Hepatocyte (in vitro differentiated cells): ENCODE results near the gene PLA1A.

Experiments used
- EZH2 ChIP-seq: fragments of 200-600 bp; sonication (generic); IDR thresholded peaks from 2 replicates; pipeline ENCODE4 v1.6.1; 2016; ENCODE audit warnings: antibody characterized with exemption, mild to moderate bottlenecking, borderline replicate concordance
- TF ChIP-seq, protein P1 (sequence below): fragments of 200-600 bp; sonication (generic); IDR thresholded peaks from 2 replicates; pipeline ENCODE4 v1.5.1; 2016; ENCODE audit warnings: antibody characterized with exemption, mild to moderate bottlenecking; ENCODE audit not compliant: poor library complexity

DNA sequence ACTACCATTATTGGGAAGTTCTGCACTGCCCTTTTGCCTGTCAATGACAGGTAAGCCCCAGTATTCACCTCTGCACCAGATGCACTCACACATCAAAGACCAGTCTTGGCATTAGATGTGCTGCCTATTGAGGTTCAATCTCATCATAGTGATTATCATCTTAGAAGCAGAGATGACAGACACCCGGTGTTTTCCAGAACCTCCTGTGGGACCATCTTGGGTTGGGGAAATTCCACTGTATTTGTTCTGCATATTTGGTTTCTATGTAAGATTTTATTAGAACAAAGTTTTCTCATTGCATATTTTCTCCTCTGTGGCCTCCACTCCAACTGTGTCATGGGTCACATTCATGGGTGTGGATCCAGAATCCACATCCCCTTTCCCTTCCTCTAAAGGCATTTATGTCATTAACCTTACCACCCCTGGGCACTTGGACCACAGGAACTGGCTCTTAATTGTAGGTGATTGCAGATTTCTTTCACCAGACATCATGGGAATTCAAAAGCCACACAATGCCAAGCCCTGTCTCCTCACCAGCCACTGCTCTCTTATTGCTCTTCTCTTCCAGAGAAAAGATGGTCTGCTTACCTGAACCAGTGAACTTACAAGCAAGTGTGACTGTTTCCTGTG lies 31.2 kb downstream of the PLA1A start:
- TF ChIP-seq, protein P1, sequence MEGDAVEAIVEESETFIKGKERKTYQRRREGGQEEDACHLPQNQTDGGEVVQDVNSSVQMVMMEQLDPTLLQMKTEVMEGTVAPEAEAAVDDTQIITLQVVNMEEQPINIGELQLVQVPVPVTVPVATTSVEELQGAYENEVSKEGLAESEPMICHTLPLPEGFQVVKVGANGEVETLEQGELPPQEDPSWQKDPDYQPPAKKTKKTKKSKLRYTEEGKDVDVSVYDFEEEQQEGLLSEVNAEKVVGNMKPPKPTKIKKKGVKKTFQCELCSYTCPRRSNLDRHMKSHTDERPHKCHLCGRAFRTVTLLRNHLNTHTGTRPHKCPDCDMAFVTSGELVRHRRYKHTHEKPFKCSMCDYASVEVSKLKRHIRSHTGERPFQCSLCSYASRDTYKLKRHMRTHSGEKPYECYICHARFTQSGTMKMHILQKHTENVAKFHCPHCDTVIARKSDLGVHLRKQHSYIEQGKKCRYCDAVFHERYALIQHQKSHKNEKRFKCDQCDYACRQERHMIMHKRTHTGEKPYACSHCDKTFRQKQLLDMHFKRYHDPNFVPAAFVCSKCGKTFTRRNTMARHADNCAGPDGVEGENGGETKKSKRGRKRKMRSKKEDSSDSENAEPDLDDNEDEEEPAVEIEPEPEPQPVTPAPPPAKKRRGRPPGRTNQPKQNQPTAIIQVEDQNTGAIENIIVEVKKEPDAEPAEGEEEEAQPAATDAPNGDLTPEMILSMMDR = no peak
- TF ChIP-seq EZH2 = no peak
